GM23338 (cell line): ENCODE results near the gene LAMC3. TPM values are rescaled to one million over a fixed set of nuclear protein-coding genes. Genes with fewer than 3 reads are reported as not detected.

Source experiments
- ATAC-seq: fragments of 200-7000 bp; cut with Tn5 transposase; 3 replicates; pipeline ENCODE4 v1.9.1; 2020
- DNase-seq: peaks from one replicate; pipeline ENCODE4 v3.0.0-alpha.2; 2015; ENCODE audit warnings: low spot score
- H2AFZ ChIP-seq: fragments of 200-600 bp; sonication (generic); 2 replicates; pipeline ENCODE4 v1.8.0; 2016; ENCODE audit warnings: antibody characterized with exemption, mild to moderate bottlenecking, moderate library complexity
- H3F3A ChIP-seq: fragments of 200-600 bp; sonication (generic); replicated peaks from 2 replicates; pipeline ENCODE4 v1.8.0; 2017; ENCODE audit warnings: antibody characterized with exemption, mixed run types, low read depth
- H3K27ac ChIP-seq: fragments of 200-600 bp; sonication (generic); 2 replicates; pipeline ENCODE4 v1.6.1; 2016; ENCODE audit warnings: low read depth
- H3K27me3 ChIP-seq: fragments of 200-600 bp; sonication (generic); 2 replicates; pipeline ENCODE4 v1.8.0; 2016; ENCODE audit warnings: mild to moderate bottlenecking, mixed run types, moderate library complexity; ENCODE audit not compliant: insufficient read depth
- H3K36me3 ChIP-seq: fragments of 200-600 bp; sonication (generic); 2 replicates; pipeline ENCODE4 v1.8.0; 2016; ENCODE audit warnings: mild to moderate bottlenecking; ENCODE audit not compliant: insufficient read depth
- H3K4me1 ChIP-seq: fragments of 200-600 bp; sonication (generic); 2 replicates; pipeline ENCODE4 v1.8.0; 2016; ENCODE audit warnings: mild to moderate bottlenecking, moderate library complexity; ENCODE audit not compliant: insufficient read depth
- H3K4me2 ChIP-seq: fragments of 200-600 bp; sonication (generic); 2 replicates; pipeline ENCODE4 v1.7.1; 2017; ENCODE audit warnings: mixed run types
- H3K4me3 ChIP-seq: fragments of 200-600 bp; sonication (generic); 2 replicates; pipeline ENCODE4 v1.6.1; 2016; ENCODE audit warnings: mixed run types
- H3K79me2 ChIP-seq: fragments of 200-600 bp; sonication (generic); replicated peaks from 2 replicates; pipeline ENCODE4 v1.8.0; 2017; ENCODE audit warnings: mild to moderate bottlenecking; ENCODE audit not compliant: insufficient read depth
- H3K9me2 ChIP-seq: fragments of 200-600 bp; sonication (generic); 2 replicates; pipeline ENCODE4 v1.8.0; 2017; ENCODE audit not compliant: insufficient read depth
- H4K20me1 ChIP-seq: fragments of 200-600 bp; sonication (generic); replicated peaks from 2 replicates; pipeline ENCODE4 v1.8.0; 2017; ENCODE audit warnings: mild to moderate bottlenecking; ENCODE audit not compliant: insufficient read depth
- H3K27ac Mint-ChIP-seq: 2 replicates; pipeline ENCODE4 v1.8.0; 2020; ENCODE audit warnings: inconsistent platforms, mild to moderate bottlenecking, moderate library complexity, mixed read lengths
- H3K27me3 Mint-ChIP-seq: 3 replicates; pipeline ENCODE4 v1.8.0; 2022; ENCODE audit warnings: low read depth, mild to moderate bottlenecking, moderate library complexity, mixed read lengths, inconsistent platforms; ENCODE audit not compliant: insufficient read depth, poor library complexity
- H3K36me3 Mint-ChIP-seq: 3 replicates; pipeline ENCODE4 v1.8.0; 2021; ENCODE audit warnings: low read depth, mild to moderate bottlenecking, inconsistent platforms, moderate library complexity, mixed read lengths
- H3K4me1 Mint-ChIP-seq: 3 replicates; pipeline ENCODE4 v1.8.0; 2020; ENCODE audit warnings: mild to moderate bottlenecking, inconsistent platforms, mixed read lengths
- H3K4me3 Mint-ChIP-seq: 3 replicates; pipeline ENCODE4 v1.8.0; 2021; ENCODE audit warnings: moderate library complexity, mild to moderate bottlenecking, inconsistent platforms, mixed read lengths
- H3K9me3 Mint-ChIP-seq: 3 replicates; pipeline ENCODE4 v1.8.0; 2020; ENCODE audit warnings: moderate library complexity, mild to moderate bottlenecking, inconsistent platforms, mixed read lengths
- CREB1 ChIP-seq: fragments of 250-450 bp; sonication (Bioruptor Pico); IDR thresholded peaks from 2 replicates; pipeline ENCODE4 v1.5.0; 2020; ENCODE audit warnings: low read depth, mild to moderate bottlenecking, moderate library complexity
- EZH2 ChIP-seq: fragments of 200-600 bp; sonication (generic); IDR thresholded peaks from one replicate; pipeline ENCODE4 v1.8.0; 2017; ENCODE audit warnings: antibody characterized with exemption, mild to moderate bottlenecking, low read depth; ENCODE audit not compliant: unreplicated experiment
- EZH2phosphoT487 ChIP-seq: fragments of 200-600 bp; sonication (generic); IDR thresholded peaks from one replicate; pipeline ENCODE4 v1.8.1; 2018; ENCODE audit warnings: antibody characterized with exemption; ENCODE audit not compliant: unreplicated experiment
- ZNF331 ChIP-seq: fragments of 250-450 bp; sonication (Bioruptor Pico); IDR thresholded peaks from 2 replicates; pipeline ENCODE4 v1.5.0; 2020; ENCODE audit warnings: low read depth, mild to moderate bottlenecking, moderate library complexity
- ZNF462 ChIP-seq: fragments of 250-450 bp; sonication (Bioruptor Pico); IDR thresholded peaks from 2 replicates; pipeline ENCODE4 v1.5.0; 2020; ENCODE audit warnings: mild to moderate bottlenecking, moderate library complexity
- polyA plus RNA-seq: library from polyadenylated mRNA; unstranded; fragments of >200 nt; fragmentation: Nextera tagmentation; extraction: Ambion mirVana; gene quantifications from 2 replicates; pipeline ENCODE4 v1.2.1, GENCODE V29; 2016
- total RNA-seq: library from RNA; depleted of rRNA; stranded (reverse); fragments of >200 nt; shearing (Covaris generic); gene quantifications from 2 replicates; pipeline ENCODE4 v1.2.3, GENCODE V29; 2014
- TF ChIP-seq, protein P1 (sequence below), 2 experiments: fragments of 200-600 bp in 1 of 2; sonication (generic) in 1 of 2; conservative IDR thresholded peaks; 2 replicates each; pipeline versions ENCODE4 v1.5.1 to v1.6.1; 2016 to 2017; ENCODE audit warnings: antibody characterized with exemption in 2 of 2, low read depth in 2 of 2, mild to moderate bottlenecking in 2 of 2, moderate library complexity in 1 of 2

Gene LAMC3
- total and polyA plus RNA-seq, 2 experiments from 2014 or later: 9.0 to 27.4 TPM

GRCh38 chr9:130983970-130984369 is 25.0 kb upstream of the LAMC3 start (continued):
- TF ChIP-seq ZNF462: no peak

DNA sequence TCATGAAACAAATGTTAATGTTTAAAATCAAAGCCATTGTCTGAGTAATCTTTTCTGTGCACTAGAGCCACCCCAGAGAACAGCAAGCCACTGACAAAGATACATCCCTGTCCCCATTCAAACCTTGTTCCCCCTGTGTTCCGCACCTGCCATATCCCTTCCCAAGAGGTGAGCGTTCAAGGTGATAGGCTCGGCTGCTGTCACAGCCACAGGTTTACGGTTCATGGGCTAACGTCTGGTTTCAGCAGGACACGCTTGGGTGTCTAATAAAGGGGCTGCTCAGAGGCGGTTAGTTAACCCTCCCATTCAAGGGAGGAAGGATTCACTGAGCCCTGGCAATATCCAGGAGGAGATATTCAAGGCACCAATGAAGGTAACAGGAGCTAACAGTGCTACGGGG is 24.5 kb upstream of the LAMC3 start:
- H3K9me2 ChIP-seq: no peaks in the 10 kb centered on the region
- no peaks in the 10 kb centered on the region for H3K27me3 ChIP-seq
- H3K4me3 Mint-ChIP-seq: no peak overlapping the region
- H2AFZ ChIP-seq: 0 out of 2 replicates have a peak overlapping the region, but pooled peaks have one; percentile 47
- no peak for DNase-seq
- no peaks in the 10 kb centered on the region for H3F3A ChIP-seq
- peaks cover 8% of the 10 kb centered on the region; the same call in 1 of the 3 replicates for H3K4me1 Mint-ChIP-seq
- no peaks in the 10 kb centered on the region for H3K9me3 Mint-ChIP-seq
- H3K36me3 ChIP-seq: no peaks in the 10 kb centered on the region
- H3K4me2 ChIP-seq: no peak overlapping the region
- ATAC-seq: no peak
- no peaks in the 10 kb centered on the region for H4K20me1 ChIP-seq
- no peaks in the 10 kb centered on the region for H3K4me1 ChIP-seq
- no peak overlapping the region for H3K27ac Mint-ChIP-seq
- H3K4me3 ChIP-seq: no peak overlapping the region
- TF ChIP-seq EZH2phosphoT487 (no peak), CREB1 (CRISPR knock-in tag) (no peak), ZNF331 (CRISPR knock-in tag) (no peak), EZH2 (no peak)
- TF ChIP-seq, protein P1, sequence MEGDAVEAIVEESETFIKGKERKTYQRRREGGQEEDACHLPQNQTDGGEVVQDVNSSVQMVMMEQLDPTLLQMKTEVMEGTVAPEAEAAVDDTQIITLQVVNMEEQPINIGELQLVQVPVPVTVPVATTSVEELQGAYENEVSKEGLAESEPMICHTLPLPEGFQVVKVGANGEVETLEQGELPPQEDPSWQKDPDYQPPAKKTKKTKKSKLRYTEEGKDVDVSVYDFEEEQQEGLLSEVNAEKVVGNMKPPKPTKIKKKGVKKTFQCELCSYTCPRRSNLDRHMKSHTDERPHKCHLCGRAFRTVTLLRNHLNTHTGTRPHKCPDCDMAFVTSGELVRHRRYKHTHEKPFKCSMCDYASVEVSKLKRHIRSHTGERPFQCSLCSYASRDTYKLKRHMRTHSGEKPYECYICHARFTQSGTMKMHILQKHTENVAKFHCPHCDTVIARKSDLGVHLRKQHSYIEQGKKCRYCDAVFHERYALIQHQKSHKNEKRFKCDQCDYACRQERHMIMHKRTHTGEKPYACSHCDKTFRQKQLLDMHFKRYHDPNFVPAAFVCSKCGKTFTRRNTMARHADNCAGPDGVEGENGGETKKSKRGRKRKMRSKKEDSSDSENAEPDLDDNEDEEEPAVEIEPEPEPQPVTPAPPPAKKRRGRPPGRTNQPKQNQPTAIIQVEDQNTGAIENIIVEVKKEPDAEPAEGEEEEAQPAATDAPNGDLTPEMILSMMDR (conservative IDR thresholded peaks at IDR 0.05; ENCODE audit: low read depth in 2 of 2): no peak
- H3K79me2 ChIP-seq: no peaks in the 10 kb centered on the region
- peaks cover 14% of the 10 kb centered on the region for H3K27me3 Mint-ChIP-seq
- no peak overlapping the region for H3K27ac ChIP-seq
- no peaks in the 10 kb centered on the region for H3K36me3 Mint-ChIP-seq
